Measurements from ENCODE around the gene STARD10.
A peak's percentile ranks its signal among the peaks of the same experiment; 100 is the strongest.

STARD10 gene

GRCh38 chr11:72746821-72747220 lies 47.0 kb downstream of the STARD10 start:
- Histone ChIP-seq H3K4me3 (no peak overlapping the region), H3K27ac (no peak overlapping the region)
- DNase-seq (ENCODE audit: low spot score): no peak
- no peak for TF ChIP-seq CTCF (IDR thresholded peaks at IDR 0.05)

- Histone ChIP-seq H3K27ac (no peak overlapping the region), H3K4me3 (no peak overlapping the region)
- no peak for DNase-seq (ENCODE audit: low spot score)
- TF ChIP-seq CTCF (IDR thresholded peaks at IDR 0.05): no peak
Observed at GRCh38 chr11:72745925-72746550, 47.8 kb downstream of the STARD10 start.

GRCh38 chr11:72745511-72745910 lies 48.3 kb downstream of the STARD10 start:
- Histone ChIP-seq H3K4me3 (no peak overlapping the region), H3K27ac (no peak overlapping the region)
- no peak for TF ChIP-seq CTCF (IDR thresholded peaks at IDR 0.05)
- no peak for DNase-seq (ENCODE audit: low spot score)

- Histone ChIP-seq H3K27ac (peak overlapping the region in 1 of 2 donors; percentile 22), H3K4me3 (no peak overlapping the region)
- TF ChIP-seq CTCF (IDR thresholded peaks at IDR 0.05): no peak
- no peak for DNase-seq (ENCODE audit: low spot score)
Observed at GRCh38 chr11:72744474-72744873, 49.4 kb downstream of the STARD10 start.

- Histone ChIP-seq H3K4me3 (no peak overlapping the region), H3K27ac (no peak overlapping the region)
- no peak for DNase-seq (ENCODE audit: low spot score)
- TF ChIP-seq CTCF (IDR thresholded peaks at IDR 0.05): no peak
Observed at GRCh38 chr11:72743321-72744221, 50.3 kb downstream of the STARD10 start.

GRCh38 chr11:72742513-72743320 lies 51.1 kb downstream of the STARD10 start:
- no peak for TF ChIP-seq CTCF (IDR thresholded peaks at IDR 0.05)
- Histone ChIP-seq H3K4me3 (no peak overlapping the region), H3K27ac (no peak overlapping the region)
- DNase-seq (ENCODE audit: low spot score): no peak
